HepG2 (cell line): ENCODE measurements around the gene TRA2B. TPM values are rescaled to one million over a fixed set of nuclear protein-coding genes. Genes with fewer than 3 reads are reported as not detected.

Experiments used
- DDIT3 ChIP-seq: sonication (generic); formaldehyde crosslinking; IDR thresholded peaks from 2 replicates; pipeline ENCODE4 v1.4.0; 2020; ENCODE audit warnings: mild to moderate bottlenecking, missing genetic modification reagents
- DR1 ChIP-seq: sonication (generic); formaldehyde crosslinking; IDR thresholded peaks from 2 replicates; pipeline ENCODE4 v1.8.0; 2021; ENCODE audit warnings: mild to moderate bottlenecking, missing genetic modification reagents, inconsistent platforms
- ETV5 ChIP-seq: IDR thresholded peaks from 2 replicates; pipeline ENCODE4 v1.6.1; 2018; ENCODE audit warnings: missing biosample characterization, missing genetic modification reagents, inconsistent platforms, borderline replicate concordance
- FOXO4 ChIP-seq: sonication (generic); formaldehyde crosslinking; conservative IDR thresholded peaks from 2 replicates; pipeline ENCODE4 v1.8.1; 2023; ENCODE audit warnings: missing genetic modification reagents
- GRHL1 ChIP-seq: sonication (generic); formaldehyde crosslinking; conservative IDR thresholded peaks from 2 replicates; pipeline ENCODE4 v1.8.0; 2022; ENCODE audit warnings: missing genetic modification reagents
- HOXA3 ChIP-seq: sonication (generic); formaldehyde crosslinking; IDR thresholded peaks from 2 replicates; pipeline ENCODE4 v1.5.0; 2020; ENCODE audit warnings: missing genetic modification reagents
- ISL2 ChIP-seq: sonication (generic); formaldehyde crosslinking; IDR thresholded peaks from 2 replicates; pipeline ENCODE4 v1.5.0; 2020; ENCODE audit warnings: missing genetic modification reagents
- NONO ChIP-seq, 2 experiments: fragments of 450-650 bp in 1 of 2; sonication (generic) in 1 of 2; formaldehyde crosslinking in 1 of 2; IDR thresholded peaks in 1 of 2; conservative IDR thresholded peaks in 1 of 2; 2 replicates each; pipeline versions ENCODE4 v1.6.1 to v1.8.0; 2017 to 2022; ENCODE audit warnings: mild to moderate bottlenecking in 1 of 2, missing genetic modification reagents in 1 of 2, moderate library complexity in 1 of 2
- PPARG ChIP-seq: conservative IDR thresholded peaks from 2 replicates; pipeline ENCODE4 v1.6.1; 2016; ENCODE audit warnings: missing biosample characterization, missing genetic modification reagents
- RFX1 ChIP-seq: fragments of 450-650 bp; IDR thresholded peaks from 2 replicates; pipeline ENCODE4 v1.6.1; 2017
- SNAPC5 ChIP-seq: sonication (generic); formaldehyde crosslinking; IDR thresholded peaks from 2 replicates; pipeline ENCODE4 v1.8.1; 2023; ENCODE audit warnings: mild to moderate bottlenecking, missing genetic modification reagents, borderline replicate concordance
- SYNCRIP ChIP-seq: fragments of 200-400 bp; formaldehyde crosslinking; IDR thresholded peaks from 2 replicates; pipeline ENCODE4 v1.6.1; 2018; ENCODE audit warnings: mild to moderate bottlenecking, low read depth, low read length; ENCODE audit not compliant: insufficient read depth
- ZFP90 ChIP-seq: sonication (generic); formaldehyde crosslinking; IDR thresholded peaks from 2 replicates; pipeline ENCODE4 v1.8.0; 2022; ENCODE audit warnings: missing genetic modification reagents, mild to moderate bottlenecking, inconsistent platforms, borderline replicate concordance
- ZFX ChIP-seq: sonication (generic); formaldehyde crosslinking; IDR thresholded peaks from 2 replicates; pipeline ENCODE4 v1.4.0; 2020; ENCODE audit warnings: mild to moderate bottlenecking, low read depth, missing genetic modification reagents, moderate library complexity
- ZNF574 ChIP-seq: sonication (generic); formaldehyde crosslinking; IDR thresholded peaks from 2 replicates; pipeline ENCODE4 v1.4.0; 2020; ENCODE audit warnings: missing genetic modification reagents
- ZNF788 ChIP-seq: sonication (generic); formaldehyde crosslinking; IDR thresholded peaks from 2 replicates; pipeline ENCODE4 v1.5.0; 2020; ENCODE audit warnings: mild to moderate bottlenecking, missing genetic modification reagents, borderline replicate concordance
- ZSCAN22 ChIP-seq: sonication (generic); formaldehyde crosslinking; IDR thresholded peaks from 2 replicates; pipeline ENCODE4 v1.4.0; 2020; ENCODE audit warnings: mild to moderate bottlenecking, missing genetic modification reagents
- ZZZ3 ChIP-seq: sonication (generic); formaldehyde crosslinking; IDR thresholded peaks from 2 replicates; pipeline ENCODE4 v1.4.0; 2020; ENCODE audit warnings: missing genetic modification reagents, mild to moderate bottlenecking, borderline replicate concordance
- polyA plus RNA-seq, 8 experiments: library from polyadenylated mRNA; depleted of rRNA in 3 of 8; stranded (reverse) in 7 of 8; unstranded in 1 of 8; fragments of >200 nt; fragmentation: Illumina TruSeq in 4 of 8; extraction: Trizol in 4 of 8; gene quantifications; 2 replicates each; pipeline versions ENCODE4 v1.2.1 to v1.2.3, GENCODE V29; 2011 to 2016; ENCODE audit warnings: low read depth in 4 of 8, missing spikeins in 1 of 8, mixed read lengths in 1 of 8; ENCODE audit not compliant: insufficient read depth in 1 of 8
- total RNA-seq, 5 experiments: library from RNA; depleted of rRNA; stranded (reverse); fragments of >200 nt; fragmentation: Illumina TruSeq; extraction: Trizol; gene quantifications; 2 replicates each; pipeline ENCODE4 v1.2.3, GENCODE V29; 2016; ENCODE audit warnings: low read depth in 1 of 5
- TF ChIP-seq, protein P1 (sequence below): IDR thresholded peaks from 2 replicates; pipeline ENCODE4 v1.6.1; 2016
- TF ChIP-seq, protein P2 (sequence below): sonication (generic); formaldehyde crosslinking; IDR thresholded peaks from 2 replicates; pipeline ENCODE4 v1.5.1; 2020; ENCODE audit warnings: mild to moderate bottlenecking, missing genetic modification reagents, moderate library complexity
- TF ChIP-seq, protein P3 (sequence below): sonication (generic); formaldehyde crosslinking; conservative IDR thresholded peaks from 2 replicates; pipeline ENCODE4 v1.4.0; 2020; ENCODE audit warnings: missing genetic modification reagents

Gene TRA2B
- total and polyA plus RNA-seq, 2 of the 13 experiments (the other 11 are each of a cell fraction or from before 2014, with no cell fraction given), result 105 to 241 TPM

DNA sequence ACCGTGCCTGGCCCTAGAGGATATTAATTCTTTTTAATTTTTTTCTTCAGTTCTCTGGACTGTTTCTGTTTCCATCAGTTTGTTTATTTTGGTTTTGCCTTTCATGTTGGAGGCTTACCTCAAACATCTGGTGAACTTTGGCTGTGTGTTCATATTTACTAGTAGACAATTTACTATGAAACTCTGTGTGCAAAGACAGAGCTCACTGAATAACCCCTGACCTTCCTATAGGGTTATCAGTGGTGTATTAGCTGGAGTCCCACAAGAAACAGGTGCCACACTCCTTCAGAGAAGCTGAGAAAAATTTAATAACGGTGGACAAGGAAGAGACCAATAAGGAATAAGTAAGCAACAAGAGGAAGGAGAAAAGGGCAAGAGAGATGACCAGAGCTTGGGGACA lies 28.8 kb upstream of the TRA2B start (continued):
- TF ChIP-seq SNAPC5 (CRISPR knock-in tag) (no peak), ETV5 (CRISPR knock-in tag) (peak; percentile 26; the same call in 1 of the 2 replicates), GRHL1 (CRISPR knock-in tag) (no peak), SYNCRIP (no peak), ZFX (CRISPR knock-in tag) (no peak), DR1 (CRISPR knock-in tag) (no peak), FOXO4 (no peak), NONO (IDR thresholded peaks at IDR 0.05) (no peak), NONO (CRISPR knock-in tag; conservative IDR thresholded peaks at IDR 0.05) (no peak), RFX1 (no peak), ZFP90 (CRISPR knock-in tag) (no peak), ZNF788 (CRISPR knock-in tag) (no peak), ZZZ3 (CRISPR knock-in tag) (no peak), DDIT3 (no peak), PPARG (CRISPR knock-in tag) (peak; percentile 93), ZSCAN22 (CRISPR knock-in tag) (no peak), ISL2 (CRISPR knock-in tag) (peak; percentile 97), ZNF574 (CRISPR knock-in tag) (no peak), HOXA3 (no peak)
- TF ChIP-seq, protein P1, sequence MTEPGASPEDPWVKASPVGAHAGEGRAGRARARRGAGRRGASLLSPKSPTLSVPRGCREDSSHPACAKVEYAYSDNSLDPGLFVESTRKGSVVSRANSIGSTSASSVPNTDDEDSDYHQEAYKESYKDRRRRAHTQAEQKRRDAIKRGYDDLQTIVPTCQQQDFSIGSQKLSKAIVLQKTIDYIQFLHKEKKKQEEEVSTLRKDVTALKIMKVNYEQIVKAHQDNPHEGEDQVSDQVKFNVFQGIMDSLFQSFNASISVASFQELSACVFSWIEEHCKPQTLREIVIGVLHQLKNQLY (CRISPR knock-in tag), result peak; percentile 93
- TF ChIP-seq, protein P2, sequence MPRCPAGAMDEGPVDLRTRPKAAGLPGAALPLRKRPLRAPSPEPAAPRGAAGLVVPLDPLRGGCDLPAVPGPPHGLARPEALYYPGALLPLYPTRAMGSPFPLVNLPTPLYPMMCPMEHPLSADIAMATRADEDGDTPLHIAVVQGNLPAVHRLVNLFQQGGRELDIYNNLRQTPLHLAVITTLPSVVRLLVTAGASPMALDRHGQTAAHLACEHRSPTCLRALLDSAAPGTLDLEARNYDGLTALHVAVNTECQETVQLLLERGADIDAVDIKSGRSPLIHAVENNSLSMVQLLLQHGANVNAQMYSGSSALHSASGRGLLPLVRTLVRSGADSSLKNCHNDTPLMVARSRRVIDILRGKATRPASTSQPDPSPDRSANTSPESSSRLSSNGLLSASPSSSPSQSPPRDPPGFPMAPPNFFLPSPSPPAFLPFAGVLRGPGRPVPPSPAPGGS (CRISPR knock-in tag), result no peak
- TF ChIP-seq, protein P3, sequence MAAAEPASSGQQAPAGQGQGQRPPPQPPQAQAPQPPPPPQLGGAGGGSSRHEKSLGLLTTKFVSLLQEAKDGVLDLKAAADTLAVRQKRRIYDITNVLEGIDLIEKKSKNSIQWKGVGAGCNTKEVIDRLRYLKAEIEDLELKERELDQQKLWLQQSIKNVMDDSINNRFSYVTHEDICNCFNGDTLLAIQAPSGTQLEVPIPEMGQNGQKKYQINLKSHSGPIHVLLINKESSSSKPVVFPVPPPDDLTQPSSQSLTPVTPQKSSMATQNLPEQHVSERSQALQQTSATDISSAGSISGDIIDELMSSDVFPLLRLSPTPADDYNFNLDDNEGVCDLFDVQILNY (CRISPR knock-in tag), result no peak
